ENCODE data around the gene CDKN1B.

DNA sequence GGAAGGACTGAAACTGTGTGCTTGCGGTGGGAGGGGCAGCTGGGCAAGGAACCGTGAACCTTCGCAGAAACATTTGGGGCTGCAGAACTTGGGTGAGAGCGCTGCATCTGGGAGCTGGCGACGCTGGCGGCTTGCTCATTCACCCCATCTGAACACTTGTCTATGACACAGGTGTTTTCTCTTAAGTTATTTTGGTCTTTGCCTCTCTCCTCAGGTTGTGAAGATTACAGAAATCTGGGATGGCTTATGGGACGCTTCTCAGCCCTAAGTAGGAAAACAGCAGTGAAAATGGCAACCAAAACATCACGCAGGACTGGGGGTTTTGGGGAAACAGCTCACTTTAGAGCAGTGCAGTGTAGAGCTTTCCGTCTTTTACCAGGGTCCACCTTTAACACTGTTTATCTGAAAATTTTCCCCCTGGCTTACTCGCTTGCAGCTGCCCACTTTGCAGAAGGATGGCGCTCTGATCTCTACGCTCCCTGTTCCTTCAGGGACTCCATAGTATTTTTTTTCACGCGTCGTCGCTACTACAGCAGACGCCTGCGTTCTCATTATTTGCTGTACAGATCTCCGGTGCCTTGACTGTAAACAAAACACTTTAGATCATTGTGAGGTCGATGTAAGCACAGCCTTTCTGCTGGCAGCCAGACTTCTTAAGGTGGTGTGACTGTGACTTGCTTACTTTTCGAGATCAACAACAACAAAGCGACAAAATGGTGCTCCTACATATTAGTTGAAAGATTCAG lies 2.7 kb upstream of the CDKN1B start:
- TF ChIP-seq, protein P1, sequence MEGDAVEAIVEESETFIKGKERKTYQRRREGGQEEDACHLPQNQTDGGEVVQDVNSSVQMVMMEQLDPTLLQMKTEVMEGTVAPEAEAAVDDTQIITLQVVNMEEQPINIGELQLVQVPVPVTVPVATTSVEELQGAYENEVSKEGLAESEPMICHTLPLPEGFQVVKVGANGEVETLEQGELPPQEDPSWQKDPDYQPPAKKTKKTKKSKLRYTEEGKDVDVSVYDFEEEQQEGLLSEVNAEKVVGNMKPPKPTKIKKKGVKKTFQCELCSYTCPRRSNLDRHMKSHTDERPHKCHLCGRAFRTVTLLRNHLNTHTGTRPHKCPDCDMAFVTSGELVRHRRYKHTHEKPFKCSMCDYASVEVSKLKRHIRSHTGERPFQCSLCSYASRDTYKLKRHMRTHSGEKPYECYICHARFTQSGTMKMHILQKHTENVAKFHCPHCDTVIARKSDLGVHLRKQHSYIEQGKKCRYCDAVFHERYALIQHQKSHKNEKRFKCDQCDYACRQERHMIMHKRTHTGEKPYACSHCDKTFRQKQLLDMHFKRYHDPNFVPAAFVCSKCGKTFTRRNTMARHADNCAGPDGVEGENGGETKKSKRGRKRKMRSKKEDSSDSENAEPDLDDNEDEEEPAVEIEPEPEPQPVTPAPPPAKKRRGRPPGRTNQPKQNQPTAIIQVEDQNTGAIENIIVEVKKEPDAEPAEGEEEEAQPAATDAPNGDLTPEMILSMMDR (IDR thresholded peaks at IDR 0.05): peak in 3 of 4 experiments; percentile 37 to 45 (median 39)
- TF ChIP-seq POLR2AphosphoS5 (IDR thresholded peaks at IDR 0.05): peak; percentile 50
